IPS-NIHi7 (cell line): ENCODE measurements around the gene LYPD6.

Experiments
- DNase-seq: peaks from one replicate; pipeline ENCODE4 v3.0.0; 2012; ENCODE audit warnings: mixed read lengths; ENCODE audit errors: extremely low spot score

Gene LYPD6

GRCh38 chr2:149507974-149508373 is 177.6 kb downstream of the LYPD6 start:
- DNase-seq, result no peak

DNA sequence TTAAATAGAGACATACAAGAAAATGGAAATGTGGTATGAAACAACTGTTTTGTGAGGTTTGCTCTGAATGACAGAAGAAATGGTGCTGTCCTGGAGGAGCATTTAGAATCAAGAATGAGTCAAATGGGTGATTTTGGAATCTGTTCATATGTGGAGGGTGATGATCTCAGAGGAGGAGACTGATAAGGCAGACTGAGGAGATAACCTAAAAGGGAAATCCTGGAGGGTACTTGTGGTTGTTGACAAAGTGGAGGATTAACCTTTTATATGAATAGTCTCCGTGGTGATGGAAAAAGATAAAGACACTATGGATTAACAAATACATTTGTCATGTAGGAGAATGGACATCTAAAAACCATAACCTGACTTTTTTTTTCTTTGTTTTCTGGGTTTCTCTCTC is 183.1 kb downstream of the LYPD6 start:
- DNase-seq, result no peak
